HEK293 (cell line): ENCODE measurements around the gene FBN2.
A peak's percentile ranks its signal among the peaks of the same experiment; 100 is the strongest.

Experiments
- CTCF ChIA-PET: fragments of 350-600 bp; formaldehyde crosslinking; extraction: SDS; loops from one replicate; lab custom pipeline; 2021; ENCODE audit warnings: antibody characterized with exemption; lab: Yijun Ruan, JAX
- POLR2A ChIA-PET: fragments of 300-600 bp; formaldehyde crosslinking; extraction: SDS; loops from one replicate; lab custom pipeline; 2020; ENCODE audit warnings: antibody characterized with exemption, inconsistent platforms; lab: Yijun Ruan, JAX
- H3K27ac ChIP-seq: fragments of 200-500 bp; sonication (Bioruptor generic); 2 replicates; pipeline ENCODE4 v1.5.1; 2014; ENCODE audit warnings: low read depth, low read length, control low read depth, inconsistent platforms; ENCODE audit errors: extremely low read depth
- H3K36me3 ChIP-seq, 2 experiments: fragments of 200-500 bp in 1 of 2; sonication (Bioruptor generic) in 1 of 2; 1 replicate in 1 of 2; 2 replicates in 1 of 2; pipeline ENCODE4 v1.5.1; 2014 to 2017; ENCODE audit warnings: inconsistent platforms in 2 of 2, low read length in 2 of 2; ENCODE audit not compliant: control insufficient read depth in 2 of 2, insufficient read depth in 1 of 2
- H3K4me1 ChIP-seq: fragments of 200-500 bp; sonication (Bioruptor generic); 2 replicates; pipeline ENCODE4 v1.5.1; 2014; ENCODE audit warnings: mild to moderate bottlenecking, low read length, inconsistent platforms; ENCODE audit not compliant: control insufficient read depth, insufficient read depth
- H3K4me3 ChIP-seq: 2 replicates; pipeline ENCODE4 v1.5.1; 2011; ENCODE audit warnings: low read depth, mild to moderate bottlenecking, control low read depth, low read length, moderate library complexity
- H3K9me3 ChIP-seq: fragments of 200-500 bp; sonication (Bioruptor generic); 2 replicates; pipeline ENCODE4 v1.5.1; 2014; ENCODE audit warnings: low read depth, low read length, inconsistent platforms; ENCODE audit not compliant: control insufficient read depth, insufficient read depth
- HOXD13 ChIP-seq: sonication (generic); formaldehyde crosslinking; IDR thresholded peaks from 2 replicates; pipeline ENCODE4 v1.8.0; 2022; ENCODE audit warnings: missing genetic modification reagents, borderline replicate concordance
- KLF10 ChIP-seq: fragments of 450-650 bp; IDR thresholded peaks from 2 replicates; pipeline ENCODE4 v1.5.1; 2018; ENCODE audit warnings: missing biosample characterization, mild to moderate bottlenecking, missing genetic modification characterization
- MYNN ChIP-seq: fragments of 450-650 bp; formaldehyde crosslinking; IDR thresholded peaks from 2 replicates; pipeline ENCODE4 v1.5.1; 2016; ENCODE audit warnings: missing biosample characterization, missing genetic modification characterization, borderline replicate concordance
- MZF1 ChIP-seq: fragments of 450-650 bp; formaldehyde crosslinking; IDR thresholded peaks from 2 replicates; pipeline ENCODE4 v1.5.1; 2017; ENCODE audit warnings: missing biosample characterization, missing genetic modification characterization, borderline replicate concordance
- PRDM10 ChIP-seq: fragments of 450-650 bp; formaldehyde crosslinking; IDR thresholded peaks from 2 replicates; pipeline ENCODE4 v1.5.1; 2016; ENCODE audit warnings: missing biosample characterization, missing genetic modification characterization
- SP7 ChIP-seq: fragments of 450-650 bp; formaldehyde crosslinking; IDR thresholded peaks from 2 replicates; pipeline ENCODE4 v1.5.1; 2016; ENCODE audit warnings: missing biosample characterization, missing genetic modification characterization
- YY1 ChIP-seq: fragments of 450-650 bp; formaldehyde crosslinking; IDR thresholded peaks from 2 replicates; pipeline ENCODE4 v1.5.1; 2018; ENCODE audit warnings: missing biosample characterization, missing genetic modification characterization
- ZBTB1 ChIP-seq: fragments of 450-650 bp; formaldehyde crosslinking; IDR thresholded peaks from 2 replicates; pipeline ENCODE4 v1.5.1; 2016; ENCODE audit warnings: missing biosample characterization, missing genetic modification characterization
- ZBTB17 ChIP-seq: fragments of 450-650 bp; formaldehyde crosslinking; IDR thresholded peaks from 2 replicates; pipeline ENCODE4 v1.5.1; 2016; ENCODE audit warnings: missing biosample characterization, missing genetic modification characterization
- ZBTB21 ChIP-seq: fragments of 450-650 bp; formaldehyde crosslinking; IDR thresholded peaks from 2 replicates; pipeline ENCODE4 v1.5.1; 2017; ENCODE audit warnings: missing biosample characterization, missing genetic modification characterization
- ZEB2 ChIP-seq: fragments of 450-650 bp; formaldehyde crosslinking; IDR thresholded peaks from 2 replicates; pipeline ENCODE4 v1.5.1; 2016; ENCODE audit warnings: missing biosample characterization, missing genetic modification characterization
- ZNF133 ChIP-seq: fragments of 450-650 bp; formaldehyde crosslinking; IDR thresholded peaks from 2 replicates; pipeline ENCODE4 v1.5.1; 2016; ENCODE audit warnings: missing biosample characterization, missing genetic modification characterization
- ZNF148 ChIP-seq: fragments of 450-650 bp; formaldehyde crosslinking; IDR thresholded peaks from 2 replicates; pipeline ENCODE4 v1.5.0; 2017; ENCODE audit warnings: missing biosample characterization, missing genetic modification characterization, borderline replicate concordance
- ZNF19 ChIP-seq: fragments of 450-650 bp; formaldehyde crosslinking; IDR thresholded peaks from 2 replicates; pipeline ENCODE4; 2016; ENCODE audit warnings: missing biosample characterization, missing genetic modification characterization, low read depth
- ZNF24 ChIP-seq: fragments of 450-650 bp; formaldehyde crosslinking; IDR thresholded peaks from 2 replicates; pipeline ENCODE4 v1.5.1; 2016; ENCODE audit warnings: missing biosample characterization, missing genetic modification characterization
- ZNF248 ChIP-seq: fragments of 450-650 bp; formaldehyde crosslinking; IDR thresholded peaks from 2 replicates; pipeline ENCODE4 v1.5.1; 2017; ENCODE audit warnings: missing biosample characterization, missing genetic modification characterization
- ZNF292 ChIP-seq: fragments of 450-650 bp; formaldehyde crosslinking; IDR thresholded peaks from 2 replicates; pipeline ENCODE4 v1.5.1; 2016; ENCODE audit warnings: low read depth, missing biosample characterization, missing genetic modification characterization, borderline replicate concordance
- ZNF335 ChIP-seq: fragments of 450-650 bp; formaldehyde crosslinking; conservative IDR thresholded peaks from 2 replicates; pipeline ENCODE4 v1.5.1; 2016; ENCODE audit warnings: missing biosample characterization, missing genetic modification characterization
- ZNF366 ChIP-seq: fragments of 450-650 bp; formaldehyde crosslinking; conservative IDR thresholded peaks from 2 replicates; pipeline ENCODE4 v1.5.1; 2016; ENCODE audit warnings: missing biosample characterization, missing genetic modification characterization
- ZNF404 ChIP-seq: fragments of 450-650 bp; formaldehyde crosslinking; IDR thresholded peaks from 2 replicates; pipeline ENCODE4 v1.5.1; 2017; ENCODE audit warnings: missing biosample characterization, missing genetic modification characterization
- ZNF416 ChIP-seq: fragments of 450-650 bp; formaldehyde crosslinking; IDR thresholded peaks from 2 replicates; pipeline ENCODE4 v1.5.1; 2016; ENCODE audit warnings: missing biosample characterization, missing genetic modification characterization
- ZNF48 ChIP-seq: fragments of 450-650 bp; formaldehyde crosslinking; IDR thresholded peaks from 2 replicates; pipeline ENCODE4 v1.5.1; 2016; ENCODE audit warnings: missing biosample characterization, missing genetic modification characterization
- ZNF558 ChIP-seq: fragments of 450-650 bp; formaldehyde crosslinking; IDR thresholded peaks from 2 replicates; pipeline ENCODE4 v1.5.1; 2016; ENCODE audit warnings: missing biosample characterization, missing genetic modification characterization
- ZNF624 ChIP-seq: fragments of 450-650 bp; formaldehyde crosslinking; IDR thresholded peaks from 2 replicates; pipeline ENCODE4 v1.5.1; 2017; ENCODE audit warnings: missing biosample characterization, missing genetic modification characterization
- ZNF629 ChIP-seq: fragments of 450-650 bp; formaldehyde crosslinking; IDR thresholded peaks from 2 replicates; pipeline ENCODE4 v1.5.1; 2017; ENCODE audit warnings: missing biosample characterization, missing genetic modification characterization
- ZNF768 ChIP-seq: fragments of 450-650 bp; formaldehyde crosslinking; IDR thresholded peaks from 2 replicates; pipeline ENCODE4 v1.5.1; 2018; ENCODE audit warnings: missing biosample characterization, mild to moderate bottlenecking, missing genetic modification characterization
- ZNF777 ChIP-seq: fragments of 450-650 bp; formaldehyde crosslinking; IDR thresholded peaks from 2 replicates; pipeline ENCODE4 v1.5.1; 2017; ENCODE audit warnings: missing biosample characterization, missing genetic modification characterization, borderline replicate concordance
- ZNF837 ChIP-seq: fragments of 450-650 bp; formaldehyde crosslinking; IDR thresholded peaks from 2 replicates; pipeline ENCODE4 v1.5.1; 2016; ENCODE audit warnings: missing biosample characterization, missing genetic modification characterization
- TF ChIP-seq, protein P1 (sequence below): fragments of 450-650 bp; IDR thresholded peaks from 2 replicates; pipeline ENCODE4 v1.5.1; 2018; ENCODE audit warnings: missing biosample characterization, missing genetic modification characterization
- TF ChIP-seq, protein P2 (sequence below): fragments of 450-650 bp; formaldehyde crosslinking; IDR thresholded peaks from 2 replicates; pipeline ENCODE4 v1.5.1; 2017; ENCODE audit warnings: missing biosample characterization, missing genetic modification characterization

FBN2 gene

DNA sequence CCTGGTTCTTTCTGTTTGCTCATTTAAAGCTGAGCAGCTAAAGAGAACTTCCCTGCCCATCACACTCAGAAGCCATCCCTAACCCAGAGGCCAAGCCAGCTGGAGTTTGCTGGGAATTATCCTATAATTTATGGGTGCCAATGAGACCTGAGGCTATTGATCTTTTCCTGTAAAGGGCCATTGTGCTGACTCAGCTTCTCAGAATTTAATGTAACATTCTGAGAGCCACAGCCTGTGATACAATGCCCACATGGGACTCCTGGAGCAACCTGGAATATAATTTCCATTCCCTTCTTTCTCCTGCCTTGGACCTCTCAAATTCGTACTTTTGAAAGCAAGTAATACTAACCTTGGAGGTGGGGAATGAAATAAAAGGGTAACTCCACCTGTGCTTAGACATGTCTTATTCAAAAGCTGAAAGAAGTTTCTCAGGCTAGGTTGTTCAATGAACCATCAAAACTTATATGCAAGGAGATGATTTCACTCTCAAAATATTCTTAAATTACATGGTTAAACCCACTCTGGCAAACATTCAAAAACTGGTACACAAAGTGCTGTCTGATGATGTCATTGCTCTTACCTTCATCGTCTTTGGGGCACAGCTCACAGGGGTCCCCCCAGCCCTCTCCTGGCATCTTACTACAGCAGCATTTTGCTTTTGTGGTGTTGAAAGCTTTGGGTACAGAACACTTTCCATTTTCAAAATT is 247.7 kb downstream of the FBN2 start (continued):
- TF ChIP-seq MZF1 (tag by site-specific recombination) (no peak), ZNF248 (tag by site-specific recombination) (no peak), ZEB2 (tag by site-specific recombination) (no peak), MYNN (tag by site-specific recombination) (no peak), ZNF629 (tag by site-specific recombination) (0 out of 2 replicates have a peak, but pooled peaks have one; percentile 16), ZNF335 (tag by site-specific recombination) (no peak), ZNF292 (tag by site-specific recombination) (no peak), ZNF148 (tag by site-specific recombination) (no peak), ZNF777 (no peak), ZNF837 (no peak), ZNF366 (0 out of 2 replicates have a peak, but pooled peaks have one; percentile 18), ZNF558 (tag by site-specific recombination) (no peak), PRDM10 (tag by site-specific recombination) (0 out of 2 replicates have a peak, but pooled peaks have one; percentile 18), ZNF404 (tag by site-specific recombination) (no peak), ZBTB21 (tag by site-specific recombination) (peak; percentile 60), ZNF24 (tag by site-specific recombination) (no peak), ZNF768 (tag by site-specific recombination) (no peak), HOXD13 (no peak)
- TF ChIP-seq, protein P1, sequence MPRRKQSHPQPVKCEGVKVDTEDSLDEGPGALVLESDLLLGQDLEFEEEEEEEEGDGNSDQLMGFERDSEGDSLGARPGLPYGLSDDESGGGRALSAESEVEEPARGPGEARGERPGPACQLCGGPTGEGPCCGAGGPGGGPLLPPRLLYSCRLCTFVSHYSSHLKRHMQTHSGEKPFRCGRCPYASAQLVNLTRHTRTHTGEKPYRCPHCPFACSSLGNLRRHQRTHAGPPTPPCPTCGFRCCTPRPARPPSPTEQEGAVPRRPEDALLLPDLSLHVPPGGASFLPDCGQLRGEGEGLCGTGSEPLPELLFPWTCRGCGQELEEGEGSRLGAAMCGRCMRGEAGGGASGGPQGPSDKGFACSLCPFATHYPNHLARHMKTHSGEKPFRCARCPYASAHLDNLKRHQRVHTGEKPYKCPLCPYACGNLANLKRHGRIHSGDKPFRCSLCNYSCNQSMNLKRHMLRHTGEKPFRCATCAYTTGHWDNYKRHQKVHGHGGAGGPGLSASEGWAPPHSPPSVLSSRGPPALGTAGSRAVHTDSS (tag by site-specific recombination), result no peak

DNA sequence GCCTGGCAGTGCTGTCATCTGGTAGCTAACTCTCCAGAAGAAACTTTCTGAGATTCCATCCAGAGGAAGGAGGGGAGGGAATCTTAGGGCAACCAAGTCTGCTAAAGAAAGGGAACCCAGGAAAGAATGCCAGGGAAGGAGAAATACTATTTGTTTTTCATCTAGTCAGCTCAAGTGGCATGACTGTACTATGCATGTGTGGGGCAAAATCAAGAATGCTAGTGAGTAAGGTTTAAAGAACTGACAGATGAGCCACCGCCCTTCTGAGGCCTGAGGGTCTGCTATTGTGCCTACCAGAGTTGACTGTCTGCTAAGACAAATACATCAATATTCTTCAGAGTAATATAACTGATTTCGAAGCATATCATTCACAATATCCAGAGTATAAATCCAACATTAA is 250.3 kb downstream of the FBN2 start:
- H3K9me3 ChIP-seq, result no peaks in the 10 kb centered on the region
- POLR2A ChIA-PET, result no interaction called here
- H3K4me1 ChIP-seq, result peaks cover 3% of the 10 kb centered on the region; the same call in 1 of the 2 replicates
- CTCF ChIA-PET, result no interaction called here
- peaks cover 18 to 55% of the 10 kb centered on the region in 2 experiments for H3K36me3 ChIP-seq
- no peak overlapping the region for H3K27ac ChIP-seq
- no peak overlapping the region for H3K4me3 ChIP-seq
- TF ChIP-seq ZNF133 (tag by site-specific recombination), result no peak
- no peak for TF ChIP-seq YY1 (tag by site-specific recombination)
- no peak for TF ChIP-seq ZNF335 (tag by site-specific recombination)
- TF ChIP-seq ZNF777, result no peak
- TF ChIP-seq ZNF19 (tag by site-specific recombination), result no peak
- TF ChIP-seq, protein P2, sequence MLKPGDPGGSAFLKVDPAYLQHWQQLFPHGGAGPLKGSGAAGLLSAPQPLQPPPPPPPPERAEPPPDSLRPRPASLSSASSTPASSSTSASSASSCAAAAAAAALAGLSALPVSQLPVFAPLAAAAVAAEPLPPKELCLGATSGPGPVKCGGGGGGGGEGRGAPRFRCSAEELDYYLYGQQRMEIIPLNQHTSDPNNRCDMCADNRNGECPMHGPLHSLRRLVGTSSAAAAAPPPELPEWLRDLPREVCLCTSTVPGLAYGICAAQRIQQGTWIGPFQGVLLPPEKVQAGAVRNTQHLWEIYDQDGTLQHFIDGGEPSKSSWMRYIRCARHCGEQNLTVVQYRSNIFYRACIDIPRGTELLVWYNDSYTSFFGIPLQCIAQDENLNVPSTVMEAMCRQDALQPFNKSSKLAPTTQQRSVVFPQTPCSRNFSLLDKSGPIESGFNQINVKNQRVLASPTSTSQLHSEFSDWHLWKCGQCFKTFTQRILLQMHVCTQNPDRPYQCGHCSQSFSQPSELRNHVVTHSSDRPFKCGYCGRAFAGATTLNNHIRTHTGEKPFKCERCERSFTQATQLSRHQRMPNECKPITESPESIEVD (tag by site-specific recombination), result no peak
- no peak for TF ChIP-seq SP7
- no peak for TF ChIP-seq KLF10 (tag by site-specific recombination)
- TF ChIP-seq ZNF624 (tag by site-specific recombination), result no peak
- no peak for TF ChIP-seq ZNF48 (tag by site-specific recombination)
- TF ChIP-seq ZBTB1, result no peak
- TF ChIP-seq ZNF416, result no peak
- TF ChIP-seq ZBTB17 (tag by site-specific recombination), result no peak
